ENCODE measurements around the gene MOAP1.

DNA sequence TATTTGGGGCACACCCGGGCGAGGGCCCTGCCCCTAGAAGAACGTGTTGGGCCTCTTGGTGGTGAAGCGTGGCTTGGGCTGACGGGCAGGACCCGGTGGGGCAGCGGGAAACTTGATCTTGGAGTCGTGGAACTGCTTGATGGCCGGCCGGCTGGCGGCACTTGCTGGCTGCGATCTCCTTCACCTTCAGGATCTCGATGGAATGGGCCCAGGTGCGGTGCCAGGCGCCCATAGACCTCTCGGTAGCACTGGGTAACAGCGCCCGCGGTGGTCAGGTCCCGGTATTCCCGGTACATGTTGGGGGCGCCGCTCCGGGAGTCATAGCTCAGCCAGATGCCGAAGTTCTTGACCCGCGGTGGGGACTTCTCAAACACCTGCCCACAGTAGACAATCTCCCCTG, 38.9 kb upstream of the MOAP1 start:
- TF ChIP-seq, protein P1, sequence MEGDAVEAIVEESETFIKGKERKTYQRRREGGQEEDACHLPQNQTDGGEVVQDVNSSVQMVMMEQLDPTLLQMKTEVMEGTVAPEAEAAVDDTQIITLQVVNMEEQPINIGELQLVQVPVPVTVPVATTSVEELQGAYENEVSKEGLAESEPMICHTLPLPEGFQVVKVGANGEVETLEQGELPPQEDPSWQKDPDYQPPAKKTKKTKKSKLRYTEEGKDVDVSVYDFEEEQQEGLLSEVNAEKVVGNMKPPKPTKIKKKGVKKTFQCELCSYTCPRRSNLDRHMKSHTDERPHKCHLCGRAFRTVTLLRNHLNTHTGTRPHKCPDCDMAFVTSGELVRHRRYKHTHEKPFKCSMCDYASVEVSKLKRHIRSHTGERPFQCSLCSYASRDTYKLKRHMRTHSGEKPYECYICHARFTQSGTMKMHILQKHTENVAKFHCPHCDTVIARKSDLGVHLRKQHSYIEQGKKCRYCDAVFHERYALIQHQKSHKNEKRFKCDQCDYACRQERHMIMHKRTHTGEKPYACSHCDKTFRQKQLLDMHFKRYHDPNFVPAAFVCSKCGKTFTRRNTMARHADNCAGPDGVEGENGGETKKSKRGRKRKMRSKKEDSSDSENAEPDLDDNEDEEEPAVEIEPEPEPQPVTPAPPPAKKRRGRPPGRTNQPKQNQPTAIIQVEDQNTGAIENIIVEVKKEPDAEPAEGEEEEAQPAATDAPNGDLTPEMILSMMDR (IDR thresholded peaks at IDR 0.05; ENCODE audit: low read depth, low read length): no peak
- TF ChIP-seq MYC (IDR thresholded peaks at IDR 0.05; ENCODE audit: low read depth, low read length): no peak

All from NB4 (cell line).